ENCODE data around the gene SRRM4.

DNA sequence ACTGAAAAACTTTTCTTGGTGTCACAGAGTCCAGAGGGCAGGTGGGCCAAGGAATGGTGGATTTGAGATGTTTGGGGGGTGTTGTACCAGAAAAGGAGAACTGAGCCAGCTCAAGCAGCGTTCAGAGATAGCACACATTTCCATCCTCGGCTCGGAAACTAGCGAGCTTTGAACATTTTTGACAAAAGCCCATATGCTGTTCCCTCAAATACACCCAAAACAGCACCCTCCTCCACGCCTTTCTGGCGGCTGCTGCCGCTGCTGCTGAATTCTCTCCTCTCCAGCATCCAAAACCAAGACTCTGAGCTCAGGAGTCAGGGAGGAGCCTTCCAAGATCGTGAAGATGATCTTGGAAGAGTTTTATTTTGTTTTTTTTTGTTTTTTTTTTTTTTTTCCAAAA is 961 bp downstream of the SRRM4 start:
- TF ChIP-seq TEAD4 (IDR thresholded peaks at IDR 0.05): no peak
- TF ChIP-seq, protein P1, sequence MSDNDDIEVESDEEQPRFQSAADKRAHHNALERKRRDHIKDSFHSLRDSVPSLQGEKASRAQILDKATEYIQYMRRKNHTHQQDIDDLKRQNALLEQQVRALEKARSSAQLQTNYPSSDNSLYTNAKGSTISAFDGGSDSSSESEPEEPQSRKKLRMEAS (IDR thresholded peaks at IDR 0.05): no peak
- TF ChIP-seq EP300 (IDR thresholded peaks at IDR 0.05; ENCODE audit: borderline replicate concordance): no peak
- no peak for TF ChIP-seq RAD21 (IDR thresholded peaks at IDR 0.05; ENCODE audit: low read depth)
